NCI-H510A (cell line): ENCODE measurements around the gene ZNF664.
"Not testable (repeated sequence)": the region's sequence is repeated elsewhere in the genome, so short reads cannot be mapped to it uniquely, and the experiment has no call there.

Experiments used
- DNase-seq: peaks from one replicate; lab custom pipeline; 2025; lab: John Stamatoyannopoulos, UW

Gene ZNF664

GRCh38 chr12:123941624-123942237, 31.3 kb upstream of the ZNF664 start:
- no peak for DNase-seq

- no peak for DNase-seq
Observed at GRCh38 chr12:123942238-123942653, 30.8 kb upstream of the ZNF664 start.

- no peak for DNase-seq
Observed at GRCh38 chr12:123942911-123943648, 29.9 kb upstream of the ZNF664 start.

GRCh38 chr12:123943816-123944215, 29.2 kb upstream of the ZNF664 start:
- no peak for DNase-seq

GRCh38 chr12:123944696-123945095, 28.3 kb upstream of the ZNF664 start:
- no peak for DNase-seq

- DNase-seq, result no peak
Observed at GRCh38 chr12:123945287-123946151, 27.5 kb upstream of the ZNF664 start.

GRCh38 chr12:123946152-123946515, 26.9 kb upstream of the ZNF664 start:
- no peak for DNase-seq

- not testable (repeated sequence) for DNase-seq
Observed at GRCh38 chr12:123946516-123947505, 26.2 kb upstream of the ZNF664 start.

- DNase-seq, result not testable (repeated sequence)
Observed at GRCh38 chr12:123947531-123947930, 25.5 kb upstream of the ZNF664 start.

GRCh38 chr12:123948401-123948795, 24.6 kb upstream of the ZNF664 start:
- no peak for DNase-seq

- DNase-seq, result no peak
Observed at GRCh38 chr12:123948796-123949769, 23.9 kb upstream of the ZNF664 start.

GRCh38 chr12:123949770-123950165, 23.2 kb upstream of the ZNF664 start:
- DNase-seq, result no peak

- DNase-seq, result no peak
Observed at GRCh38 chr12:123950476-123951349, 22.3 kb upstream of the ZNF664 start.

- DNase-seq, result no peak
Observed at GRCh38 chr12:123951467-123951866, 21.5 kb upstream of the ZNF664 start.

- no peak for DNase-seq
Observed at GRCh38 chr12:123952037-123952436, 21.0 kb upstream of the ZNF664 start.

- DNase-seq, result no peak
Observed at GRCh38 chr12:123954647-123955350, 18.2 kb upstream of the ZNF664 start.

GRCh38 chr12:123956249-123956648, 16.8 kb upstream of the ZNF664 start:
- no peak for DNase-seq

GRCh38 chr12:123957196-123957595, 15.8 kb upstream of the ZNF664 start:
- no peak for DNase-seq

GRCh38 chr12:123958462-123958861, 14.6 kb upstream of the ZNF664 start:
- no peak for DNase-seq
